GM13977 (cell line): ENCODE measurements around the gene ENDOG.
"Not testable (repeated sequence)": the region's sequence is repeated elsewhere in the genome, so short reads cannot be mapped to it uniquely, and the experiment has no call there.

Source experiments
- DNase-seq: peaks from one replicate; pipeline ENCODE4 v3.0.0; 2012; ENCODE audit warnings: low spot score
- in situ Hi-C: fragments of 300-500 bp; cut with MboI; formaldehyde crosslinking; loops from one replicate; pipeline ENCODE4 v1.12.0; 2022; ENCODE audit warnings: low sequenced_read_pairs, low pct_unique_long_range_greater_than_20kb, mixed read lengths, inconsistent platforms; ENCODE audit not compliant: unreplicated experiment
- TF ChIP-seq, protein P1 (sequence below): IDR thresholded peaks from 2 replicates; pipeline ENCODE4 v1.5.1; 2012; ENCODE audit warnings: mild to moderate bottlenecking, control low read depth; ENCODE audit not compliant: insufficient read depth; ENCODE audit errors: extremely low read depth, missing control alignments

ENDOG gene

DNA sequence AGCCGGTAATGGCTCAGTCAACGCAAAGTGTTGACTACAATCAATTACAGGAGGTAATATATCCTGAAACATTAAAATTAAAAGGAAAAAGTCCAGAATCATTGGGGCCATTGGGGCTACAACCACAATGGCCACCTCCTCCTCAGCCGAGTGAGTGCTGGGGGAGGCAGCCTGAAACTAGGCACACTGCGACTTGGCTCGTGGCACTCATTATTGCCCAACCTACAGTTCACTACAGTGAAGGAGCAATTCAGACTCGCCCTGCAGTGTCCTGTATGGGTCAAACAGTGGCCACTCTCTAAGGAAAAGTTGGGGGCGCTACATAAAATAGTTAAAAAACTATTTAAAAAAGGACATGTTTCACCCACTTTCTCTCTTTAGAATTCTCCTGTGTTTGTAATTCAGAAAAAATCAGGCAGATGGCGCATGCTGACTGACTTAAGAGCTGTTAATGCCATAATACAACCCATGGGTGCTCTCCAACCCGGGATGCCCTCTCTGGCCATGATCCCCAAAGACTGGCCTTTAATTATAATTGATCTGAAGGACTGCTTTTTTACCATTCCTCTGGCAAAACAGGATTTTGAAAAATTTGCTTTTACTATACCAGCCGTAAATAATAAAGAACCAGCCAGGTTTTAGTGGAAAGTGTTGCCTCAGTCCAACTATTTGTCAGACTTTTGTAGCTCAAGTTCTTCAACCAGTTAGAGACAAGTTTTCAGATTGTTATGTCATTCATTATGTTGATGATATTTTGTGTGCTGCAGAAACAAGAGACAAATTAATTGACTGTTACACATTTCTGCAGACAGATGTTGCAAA, 33.7 kb downstream of the ENDOG start:
- TF ChIP-seq, protein P1, sequence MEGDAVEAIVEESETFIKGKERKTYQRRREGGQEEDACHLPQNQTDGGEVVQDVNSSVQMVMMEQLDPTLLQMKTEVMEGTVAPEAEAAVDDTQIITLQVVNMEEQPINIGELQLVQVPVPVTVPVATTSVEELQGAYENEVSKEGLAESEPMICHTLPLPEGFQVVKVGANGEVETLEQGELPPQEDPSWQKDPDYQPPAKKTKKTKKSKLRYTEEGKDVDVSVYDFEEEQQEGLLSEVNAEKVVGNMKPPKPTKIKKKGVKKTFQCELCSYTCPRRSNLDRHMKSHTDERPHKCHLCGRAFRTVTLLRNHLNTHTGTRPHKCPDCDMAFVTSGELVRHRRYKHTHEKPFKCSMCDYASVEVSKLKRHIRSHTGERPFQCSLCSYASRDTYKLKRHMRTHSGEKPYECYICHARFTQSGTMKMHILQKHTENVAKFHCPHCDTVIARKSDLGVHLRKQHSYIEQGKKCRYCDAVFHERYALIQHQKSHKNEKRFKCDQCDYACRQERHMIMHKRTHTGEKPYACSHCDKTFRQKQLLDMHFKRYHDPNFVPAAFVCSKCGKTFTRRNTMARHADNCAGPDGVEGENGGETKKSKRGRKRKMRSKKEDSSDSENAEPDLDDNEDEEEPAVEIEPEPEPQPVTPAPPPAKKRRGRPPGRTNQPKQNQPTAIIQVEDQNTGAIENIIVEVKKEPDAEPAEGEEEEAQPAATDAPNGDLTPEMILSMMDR = peak; percentile 15
- DNase-seq, in situ Hi-C loops: not testable (repeated sequence)

DNA sequence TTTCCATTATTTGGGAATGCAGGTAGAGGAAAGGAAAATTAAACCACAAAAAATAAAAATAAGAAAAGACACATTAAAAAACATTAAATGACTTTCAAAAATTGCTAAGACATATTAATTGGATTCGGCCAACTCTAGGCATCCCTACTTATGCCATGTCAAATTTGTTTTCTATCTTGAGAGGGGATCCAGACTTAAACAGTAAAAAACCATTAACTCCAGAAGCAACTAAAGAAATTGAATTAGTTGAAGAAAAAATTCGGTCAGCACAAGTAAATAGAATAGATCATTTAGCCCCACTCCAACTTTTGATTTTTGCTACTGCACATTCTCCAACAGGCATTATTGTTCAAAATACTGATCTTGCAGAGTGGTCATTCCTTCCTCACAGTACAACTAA, 34.3 kb downstream of the ENDOG start:
- in situ Hi-C loops, DNase-seq: not testable (repeated sequence)

DNA sequence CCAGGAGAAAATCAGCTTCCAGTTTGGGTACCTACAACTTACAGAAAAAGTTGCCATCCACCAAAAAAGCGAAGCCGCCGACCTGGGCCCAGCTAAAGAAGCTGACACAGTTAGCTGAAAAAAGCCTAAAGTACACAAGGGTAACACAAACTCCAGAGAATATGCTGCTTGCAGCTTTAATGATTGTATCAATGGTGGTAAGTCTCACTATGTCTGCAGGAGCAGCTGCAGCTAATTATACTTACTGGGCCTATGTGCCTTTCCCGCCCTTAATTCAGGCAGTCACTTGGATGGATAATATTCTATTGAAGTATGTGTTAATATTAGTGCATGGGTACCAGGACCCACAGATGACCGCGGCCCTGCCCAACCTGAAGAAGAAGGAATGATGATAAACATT, 36.2 kb downstream of the ENDOG start:
- in situ Hi-C loops = not testable (repeated sequence)

DNA sequence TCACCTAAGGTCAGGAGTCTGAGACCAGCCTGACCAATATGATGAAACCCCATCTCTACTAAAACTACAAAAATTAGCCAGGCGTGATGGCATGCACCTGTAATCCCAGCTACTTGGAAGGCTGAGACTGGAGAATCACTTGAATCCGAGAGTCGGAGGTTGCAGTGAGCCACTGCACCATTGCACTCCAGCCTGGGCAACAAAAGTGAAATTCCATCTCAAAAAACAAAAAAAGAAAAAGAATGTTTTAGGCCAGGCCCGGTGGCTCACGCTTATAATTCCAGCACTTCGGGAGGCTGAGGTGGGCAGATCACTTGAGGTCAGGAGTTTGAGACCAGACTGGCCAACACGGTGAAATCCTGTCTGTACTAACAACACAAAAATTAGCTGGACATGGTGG, 40.2 kb downstream of the ENDOG start:
- DNase-seq, in situ Hi-C loops: not testable (repeated sequence)

More for the DNA sequence above, 36.2 kb downstream of the ENDOG start:
- not testable (repeated sequence) for DNase-seq

DNA sequence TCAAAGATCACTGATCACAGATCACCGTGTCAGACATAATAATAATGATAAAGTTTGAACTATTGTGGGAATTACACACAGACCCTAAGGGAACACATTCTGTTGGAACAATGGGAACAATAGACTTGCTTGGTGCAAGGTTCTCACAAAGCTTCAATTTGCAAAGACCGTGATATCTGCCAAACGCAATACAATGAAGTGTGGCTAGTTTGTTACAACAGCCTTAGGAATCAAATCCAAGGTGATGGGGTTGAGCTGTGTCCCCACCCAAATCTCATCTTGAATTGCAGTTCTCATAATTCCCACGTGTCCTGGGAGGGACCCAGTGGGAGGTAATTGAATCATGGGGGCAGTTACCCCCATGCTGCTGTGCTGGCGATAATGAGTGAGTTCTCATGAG, 42.6 kb downstream of the ENDOG start:
- no peak for DNase-seq
- TF ChIP-seq, protein P1 = no peak
- in situ Hi-C loops = no loop called here

DNA sequence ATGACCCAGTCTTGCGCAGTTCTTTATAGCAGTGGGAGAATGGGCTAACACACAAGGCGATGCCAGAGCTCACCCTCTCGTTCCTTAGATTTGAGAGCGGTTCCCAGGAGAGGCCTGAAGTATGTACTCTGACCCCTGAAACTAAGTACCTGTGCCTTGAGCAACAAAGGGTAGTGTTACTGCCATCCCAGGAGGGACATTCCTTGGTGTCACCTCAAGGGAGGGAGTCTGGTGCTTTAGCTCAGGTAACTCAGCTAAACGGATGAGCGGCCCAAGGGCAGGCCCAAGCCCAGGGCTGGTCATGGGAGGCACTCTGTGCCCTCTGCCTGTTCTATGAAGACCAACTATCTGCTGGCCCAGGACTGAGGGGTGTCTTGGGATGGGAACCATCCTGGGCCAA, 43.2 kb downstream of the ENDOG start:
- TF ChIP-seq, protein P1 = no peak
- DNase-seq = no peak
- in situ Hi-C loops = no loop called here

DNA sequence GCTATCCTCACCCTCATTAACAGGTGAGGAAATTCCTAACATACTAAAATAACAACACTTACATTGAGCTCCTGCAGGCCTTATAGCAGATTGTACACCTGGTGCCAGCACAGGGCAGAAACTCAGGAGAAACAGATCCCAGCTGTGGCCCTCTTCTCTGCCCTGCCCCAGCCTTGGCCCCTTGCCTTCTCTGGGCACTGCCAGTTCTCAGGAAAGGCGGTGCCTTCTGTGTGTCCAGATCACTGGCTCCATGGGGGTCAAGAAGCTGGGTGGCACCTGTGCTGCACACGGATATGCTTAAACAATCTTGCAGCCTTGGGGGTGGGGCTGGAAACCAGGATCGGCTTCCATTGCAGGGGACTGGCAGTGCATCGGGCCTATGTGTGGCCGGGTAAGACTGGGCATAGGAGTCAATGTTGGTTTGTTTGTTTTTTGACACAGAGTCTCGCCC, 44.1 kb downstream of the ENDOG start:
- in situ Hi-C loops = no loop called here
- TF ChIP-seq, protein P1 = no peak
- DNase-seq = no peak

DNA sequence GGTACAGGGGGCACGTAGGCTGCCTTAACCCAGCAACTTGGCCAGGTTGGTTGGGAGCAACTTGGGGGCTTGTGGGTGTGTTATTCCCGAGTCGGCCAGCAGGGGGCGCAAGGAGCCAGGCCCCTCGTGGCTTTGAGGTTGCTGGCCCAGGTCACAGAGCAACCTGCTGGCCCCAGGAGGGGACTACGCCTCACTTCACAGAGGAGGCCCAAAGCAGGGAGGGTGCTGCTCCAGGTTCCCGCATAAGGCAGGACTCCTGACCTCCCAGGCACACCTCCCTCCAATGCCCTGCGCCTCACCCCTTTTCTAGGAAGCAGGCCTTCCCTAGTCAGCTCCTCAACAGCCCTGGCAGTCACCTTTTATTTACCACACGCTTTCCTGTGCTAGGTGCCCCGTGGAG, 45.3 kb downstream of the ENDOG start:
- in situ Hi-C loops = no loop called here
- TF ChIP-seq, protein P1 = peak; percentile 93
- peak; percentile 84 for DNase-seq
